ENCODE data around the gene STX3. TPM values are rescaled to one million over a fixed set of nuclear protein-coding genes. Genes with fewer than 3 reads are reported as not detected.

Gene STX3
- total and polyA plus RNA-seq, 2 of the 4 experiments (the other 2 are of a cell fraction) = 5.0 to 5.4 TPM

GRCh38 chr11:59766542-59767224, 11.5 kb downstream of the STX3 start:
- Histone ChIP-seq H2AK5ac (ENCODE audit: low read depth, low read length) (no peak overlapping the region), H3K36me3 (ENCODE audit: control insufficient read depth, insufficient read depth, low read length) (no peaks in the 10 kb centered on the region), H2AFZ (replicated peaks; ENCODE audit: low read length, poor library complexity) (no peak overlapping the region), H3K56ac (ENCODE audit: extremely low read depth, insufficient read depth, low read length) (no peak overlapping the region), H3K18ac (ENCODE audit: low read depth, low read length) (no peak overlapping the region), H2BK120ac (ENCODE audit: low read depth, low read length) (no peak overlapping the region), H3K79me1 (ENCODE audit: low read depth in 1 of 2, low read length in 2 of 2) (peaks cover 28 to 33% of the 10 kb centered on the region in 2 experiments), H3K4me2 (ENCODE audit: low read depth, low read length) (no peak overlapping the region), H2BK15ac (ENCODE audit: low read depth, low read length) (no peak overlapping the region), H3K27ac (ENCODE audit: insufficient read depth, low read length) (no peak overlapping the region), H2BK20ac (ENCODE audit: low read depth, low read length) (no peak overlapping the region), H3K14ac (replicated peaks; ENCODE audit: low read depth, low read length) (no peak overlapping the region), H4K91ac (ENCODE audit: insufficient read depth, low read depth, low read length) (no peak overlapping the region), H3K4me3 (ENCODE audit: insufficient read depth, low read depth, low read length) (no peak overlapping the region), H2AK9ac (replicated peaks; ENCODE audit: low read depth, low read length, poor library complexity) (no peak overlapping the region), H4K20me1 (ENCODE audit: insufficient read depth, low read length) (peaks cover 21% of the 10 kb centered on the region; the same call in 1 of the 2 replicates), H3K23ac (ENCODE audit: low read depth, low read length) (no peak overlapping the region), H3K4ac (ENCODE audit: low read depth, low read length) (no peak overlapping the region), H2BK5ac (ENCODE audit: low read depth, low read length, poor library complexity, severe bottlenecking) (no peak overlapping the region), H4K5ac (ENCODE audit: low read depth, low read length) (no peak overlapping the region), H3K9me1 (ENCODE audit: insufficient read depth, low read length) (0 out of 2 replicates have a peak, but pooled peaks cover 3% of the 10 kb centered on the region), H3K9me3 (ENCODE audit: control insufficient read depth, insufficient read depth, low read length) (no peaks in the 10 kb centered on the region), H4K8ac (ENCODE audit: low read depth in 2 of 2, low read length in 2 of 2) (no peak overlapping the region), H3K9ac (ENCODE audit: low read depth, low read length) (no peak overlapping the region), H3K27me3 (ENCODE audit: control insufficient read depth, insufficient read depth, low read length) (no peaks in the 10 kb centered on the region), H3K4me1 (ENCODE audit: control insufficient read depth, insufficient read depth, low read length) (no peaks in the 10 kb centered on the region)
- dilution Hi-C loops (cut with HindIII; ENCODE audit: low sequenced_read_pairs, unreplicated experiment) (no loop called here), intact Hi-C loops (cut with micrococcal nuclease) (no loop called here), in situ Hi-C loops (cut with MboI; ENCODE audit: low sequenced_read_pairs) (no loop called here)
- CTCF ChIA-PET = interaction anchor here (1.1 kb wide), 1 partner anchor 11 kb away, joined by 3 read pairs; no protein-coding TSS in a partner anchor
- no CpG with 5 or more reads among the region's 6 CpGs for WGBS, 2 experiments (ENCODE audit: extremely low coverage in 2 of 2, insufficient read length in 1 of 2)
- peak; percentile 37; the same call in 1 of the 2 replicates for ATAC-seq (ENCODE audit: low read depth)
- DNase-seq = no peak
- TF ChIP-seq FOS (IDR thresholded peaks at IDR 0.05; ENCODE audit: low read depth, low read length) = no peak
- TF ChIP-seq CHD1 (IDR thresholded peaks at IDR 0.05; ENCODE audit: low read depth, low read length) = no peak
- no peak for TF ChIP-seq POLR2A (IDR thresholded peaks at IDR 0.05; ENCODE audit: low read depth, low read length)
- no peak for TF ChIP-seq NFE2L2 (IDR thresholded peaks at IDR 0.05; ENCODE audit: low read depth, low read length)
- TF ChIP-seq, protein P1, sequence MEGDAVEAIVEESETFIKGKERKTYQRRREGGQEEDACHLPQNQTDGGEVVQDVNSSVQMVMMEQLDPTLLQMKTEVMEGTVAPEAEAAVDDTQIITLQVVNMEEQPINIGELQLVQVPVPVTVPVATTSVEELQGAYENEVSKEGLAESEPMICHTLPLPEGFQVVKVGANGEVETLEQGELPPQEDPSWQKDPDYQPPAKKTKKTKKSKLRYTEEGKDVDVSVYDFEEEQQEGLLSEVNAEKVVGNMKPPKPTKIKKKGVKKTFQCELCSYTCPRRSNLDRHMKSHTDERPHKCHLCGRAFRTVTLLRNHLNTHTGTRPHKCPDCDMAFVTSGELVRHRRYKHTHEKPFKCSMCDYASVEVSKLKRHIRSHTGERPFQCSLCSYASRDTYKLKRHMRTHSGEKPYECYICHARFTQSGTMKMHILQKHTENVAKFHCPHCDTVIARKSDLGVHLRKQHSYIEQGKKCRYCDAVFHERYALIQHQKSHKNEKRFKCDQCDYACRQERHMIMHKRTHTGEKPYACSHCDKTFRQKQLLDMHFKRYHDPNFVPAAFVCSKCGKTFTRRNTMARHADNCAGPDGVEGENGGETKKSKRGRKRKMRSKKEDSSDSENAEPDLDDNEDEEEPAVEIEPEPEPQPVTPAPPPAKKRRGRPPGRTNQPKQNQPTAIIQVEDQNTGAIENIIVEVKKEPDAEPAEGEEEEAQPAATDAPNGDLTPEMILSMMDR (conservative IDR thresholded peaks at IDR 0.05; ENCODE audit: low read depth, low read length) = no peak
- TF ChIP-seq MAFK (IDR thresholded peaks at IDR 0.05; ENCODE audit: low read depth, low read length) = no peak
- TF ChIP-seq SMC3 (IDR thresholded peaks at IDR 0.05; ENCODE audit: low read depth, low read length) = no peak
- TF ChIP-seq RCOR1 (IDR thresholded peaks at IDR 0.05; ENCODE audit: insufficient replicate concordance, low read length) = no peak
- TF ChIP-seq, protein P2, sequence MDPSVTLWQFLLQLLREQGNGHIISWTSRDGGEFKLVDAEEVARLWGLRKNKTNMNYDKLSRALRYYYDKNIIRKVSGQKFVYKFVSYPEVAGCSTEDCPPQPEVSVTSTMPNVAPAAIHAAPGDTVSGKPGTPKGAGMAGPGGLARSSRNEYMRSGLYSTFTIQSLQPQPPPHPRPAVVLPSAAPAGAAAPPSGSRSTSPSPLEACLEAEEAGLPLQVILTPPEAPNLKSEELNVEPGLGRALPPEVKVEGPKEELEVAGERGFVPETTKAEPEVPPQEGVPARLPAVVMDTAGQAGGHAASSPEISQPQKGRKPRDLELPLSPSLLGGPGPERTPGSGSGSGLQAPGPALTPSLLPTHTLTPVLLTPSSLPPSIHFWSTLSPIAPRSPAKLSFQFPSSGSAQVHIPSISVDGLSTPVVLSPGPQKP (IDR thresholded peaks at IDR 0.05; ENCODE audit: borderline replicate concordance, low read depth, low read length) = no peak
- no peak for TF ChIP-seq RAD21 (IDR thresholded peaks at IDR 0.05; ENCODE audit: low read length)
- TF ChIP-seq MXI1 (IDR thresholded peaks at IDR 0.05; ENCODE audit: borderline replicate concordance, low read depth, low read length) = no peak
- no peak for TF ChIP-seq MAZ (IDR thresholded peaks at IDR 0.05; ENCODE audit: borderline replicate concordance, low read depth, low read length)
- TF ChIP-seq BHLHE40 (IDR thresholded peaks at IDR 0.05; ENCODE audit: low read depth, low read length) = no peak
- POLR2A ChIA-PET (ENCODE audit: unreplicated experiment) = no interaction called here
- no TSS peak for BruUV-seq (replicated peaks)
